COLO829 (cell line): ENCODE results near the gene ZNF57.
A peak's percentile ranks its signal among the peaks of the same experiment; 100 is the strongest.
"Not testable (repeated sequence)": the region's sequence is repeated elsewhere in the genome, so short reads cannot be mapped to it uniquely, and the experiment has no call there.

Experiments used
- DNase-seq: peaks from one replicate; pipeline ENCODE4 v3.0.0; 2012; ENCODE audit warnings: low spot score

Gene ZNF57

DNA sequence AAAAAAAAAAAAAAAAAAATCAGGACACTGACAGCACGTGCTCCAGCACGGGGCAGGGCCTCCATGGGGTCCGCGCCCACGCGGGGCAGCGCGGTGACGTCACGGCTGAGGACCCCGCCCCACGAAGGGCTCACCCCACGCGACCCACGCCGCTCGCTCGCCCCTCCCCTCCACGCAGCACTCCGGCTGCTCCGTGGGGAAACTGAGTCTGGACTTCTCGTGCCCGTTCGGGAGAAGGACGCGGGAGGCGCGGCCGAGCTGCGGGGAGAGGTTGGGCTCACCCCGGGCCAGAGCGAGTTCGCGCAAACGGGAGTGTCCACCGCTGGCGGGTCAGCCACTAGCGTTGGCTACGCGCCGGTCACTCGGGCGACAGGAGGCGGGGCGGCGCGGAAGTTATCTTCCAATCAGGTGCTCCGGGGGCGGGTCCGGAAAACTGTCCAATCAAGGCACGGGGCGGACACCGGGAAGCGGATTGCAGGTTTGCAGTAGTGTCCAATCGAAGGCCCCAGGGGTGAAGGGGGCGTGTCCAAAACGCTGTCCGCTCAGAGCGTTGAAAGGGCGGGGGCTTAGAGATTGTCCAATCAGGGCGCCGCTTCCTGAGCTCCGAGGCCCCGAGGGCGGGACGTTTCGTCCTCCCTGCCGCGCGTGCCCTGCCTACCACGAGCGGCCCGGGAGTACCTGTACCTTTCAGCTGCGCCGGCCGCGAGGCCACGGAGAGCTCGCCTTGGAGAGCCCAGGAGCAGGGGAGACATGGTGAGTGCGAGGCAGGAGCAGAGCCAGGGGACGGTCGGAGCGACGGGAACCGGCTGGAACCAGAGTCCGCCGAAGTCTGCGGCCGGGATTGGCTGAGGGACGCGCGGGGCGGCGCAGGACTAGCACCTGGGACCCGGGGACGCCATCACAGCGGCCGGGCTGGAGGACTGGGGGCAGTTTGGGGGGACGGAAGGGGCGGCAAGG is at the start of gene ZNF57:
ZNF57 (plus strand) TSS at position 633 of the 957 bp plus-strand sequence; CDS start at position 751, 118 bp downstream.
- peak; percentile 98 for DNase-seq

DNA sequence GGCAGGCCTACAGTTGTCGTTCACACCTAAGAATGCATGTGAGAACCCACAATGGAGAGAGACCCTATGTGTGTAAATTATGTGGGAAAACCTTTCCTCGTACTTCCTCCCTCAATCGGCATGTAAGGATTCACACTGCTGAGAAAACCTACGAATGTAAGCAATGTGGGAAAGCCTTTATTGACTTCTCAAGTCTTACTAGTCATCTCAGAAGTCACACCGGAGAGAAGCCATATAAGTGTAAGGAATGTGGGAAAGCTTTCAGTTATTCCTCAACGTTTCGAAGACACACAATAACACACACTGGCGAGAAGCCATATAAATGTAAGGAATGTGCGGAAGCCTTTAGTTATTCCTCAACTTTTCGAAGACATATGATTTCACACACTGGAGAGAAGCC is 48.1 kb upstream of the ZNF57 start:
- no peak for DNase-seq

- DNase-seq: no peak
Measured at GRCh38 chr19:2853015-2853606, 47.6 kb upstream of the ZNF57 start.

DNA sequence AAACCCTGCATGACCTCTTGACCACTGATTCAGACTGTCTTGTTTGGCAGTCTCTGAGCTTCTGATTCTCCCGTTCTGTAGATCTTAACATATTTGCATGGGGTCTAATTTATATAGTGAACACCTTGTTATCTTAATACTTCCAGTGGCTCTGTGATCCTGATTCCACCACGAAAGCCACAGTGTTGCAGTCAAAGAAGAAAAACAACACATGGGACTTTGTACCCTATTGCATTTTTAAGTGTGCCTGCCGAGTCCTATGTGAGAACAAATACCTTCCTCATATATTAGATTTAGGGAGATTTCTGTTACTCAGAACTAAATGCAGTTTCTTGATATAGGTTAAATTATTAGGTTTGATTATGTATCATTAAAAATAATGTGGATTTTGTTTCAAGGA is 45.9 kb upstream of the ZNF57 start:
- no peak for DNase-seq

- no peak for DNase-seq
Measured at GRCh38 chr19:2856457-2857050, 44.2 kb upstream of the ZNF57 start.

DNA sequence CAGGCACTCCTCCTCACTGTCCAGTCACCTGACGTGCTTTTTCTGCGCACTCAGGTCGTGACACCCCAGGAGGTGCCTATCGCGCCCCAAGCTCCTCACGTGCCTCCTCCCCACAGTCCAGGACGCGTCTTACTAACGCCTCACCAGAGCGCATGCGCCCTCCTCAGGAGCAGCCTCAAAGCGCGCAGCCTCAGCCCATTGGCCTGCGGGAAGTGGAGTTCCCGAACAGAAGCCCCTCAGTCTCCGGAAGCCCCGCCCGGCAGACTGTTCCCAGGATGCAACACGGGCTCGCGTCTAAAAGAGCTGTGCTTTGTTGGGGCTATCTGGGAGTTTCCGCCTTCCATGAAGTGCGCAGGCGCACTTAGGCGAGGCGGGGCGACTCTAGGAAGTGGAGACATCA is 41.9 kb upstream of the ZNF57 start:
- no peak for DNase-seq

DNA sequence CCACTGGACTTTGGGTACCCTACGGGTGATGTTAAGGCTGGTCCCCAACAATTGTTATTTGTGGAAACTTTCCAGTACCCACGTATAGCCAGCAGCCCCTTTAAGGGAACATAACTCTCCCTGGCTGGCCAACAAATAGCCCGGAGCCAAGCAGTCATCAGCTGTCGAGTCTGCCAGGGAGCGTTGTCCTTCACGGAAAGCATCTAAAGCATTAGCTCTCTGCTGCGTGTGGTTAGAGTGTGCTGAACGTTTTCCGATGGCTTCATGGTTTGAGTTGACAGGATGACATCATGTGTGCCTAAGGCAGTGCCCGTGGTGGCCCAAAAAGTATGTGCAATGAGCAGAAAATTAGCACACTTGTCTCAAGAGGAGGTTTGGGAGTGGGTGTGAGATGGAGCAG is 36.9 kb upstream of the ZNF57 start:
- no peak for DNase-seq

GRCh38 chr19:2865334-2866100 is 35.2 kb upstream of the ZNF57 start:
- no peak for DNase-seq

DNA sequence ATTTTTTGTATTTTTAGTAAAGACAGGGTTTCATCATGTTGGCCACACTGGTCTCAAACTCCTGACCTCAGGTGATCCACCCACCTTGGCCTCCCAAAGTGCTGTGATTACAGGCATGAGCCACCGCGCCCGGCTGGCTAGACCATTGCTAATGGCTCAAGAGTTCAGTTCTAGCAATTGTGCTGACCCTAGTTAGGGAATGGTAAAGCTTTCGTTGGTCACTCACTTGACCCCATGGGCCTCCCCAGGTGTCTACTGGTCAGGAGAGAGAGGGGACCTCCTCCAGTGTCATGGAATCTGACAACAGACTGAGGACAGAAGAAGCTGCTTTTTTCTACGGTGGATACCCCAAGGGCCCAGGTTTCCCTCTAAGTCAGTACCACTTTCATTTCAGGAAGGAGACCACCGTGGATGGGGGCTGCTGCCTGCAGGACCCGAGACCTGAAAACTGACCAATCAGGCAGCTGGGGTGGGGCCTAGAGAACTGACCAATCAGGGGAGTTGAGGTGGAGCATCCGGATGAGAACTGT is 34.2 kb upstream of the ZNF57 start:
- no peak for DNase-seq

GRCh38 chr19:2867025-2867991 is 33.4 kb upstream of the ZNF57 start, which contains the start of gene ZNF556:
TSS of gene ZNF556 (plus strand) at chr19:2867335. CDS start at chr19:2867422, 87 bp downstream.
- peak; percentile 93 for DNase-seq

DNA sequence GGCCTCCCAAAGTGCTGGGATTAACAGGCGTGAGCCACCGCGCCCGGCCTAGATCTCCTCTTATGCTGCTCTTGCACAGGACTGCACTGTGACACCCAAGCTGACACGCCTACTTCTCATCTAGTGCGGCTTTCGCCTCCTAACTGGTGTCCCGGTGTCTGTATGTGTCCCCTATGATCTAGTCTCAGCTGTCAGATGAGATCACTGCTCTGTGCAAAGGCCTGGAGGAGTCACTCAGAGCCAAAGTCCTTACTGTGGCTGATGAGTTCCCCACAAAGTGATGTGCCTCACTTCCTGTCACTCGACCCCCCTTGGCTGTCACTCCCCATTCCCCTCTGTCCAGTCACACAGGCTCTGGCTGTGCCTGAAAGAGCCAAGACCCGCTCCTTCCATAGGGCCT is 31.1 kb upstream of the ZNF57 start:
- DNase-seq: no peak

DNA sequence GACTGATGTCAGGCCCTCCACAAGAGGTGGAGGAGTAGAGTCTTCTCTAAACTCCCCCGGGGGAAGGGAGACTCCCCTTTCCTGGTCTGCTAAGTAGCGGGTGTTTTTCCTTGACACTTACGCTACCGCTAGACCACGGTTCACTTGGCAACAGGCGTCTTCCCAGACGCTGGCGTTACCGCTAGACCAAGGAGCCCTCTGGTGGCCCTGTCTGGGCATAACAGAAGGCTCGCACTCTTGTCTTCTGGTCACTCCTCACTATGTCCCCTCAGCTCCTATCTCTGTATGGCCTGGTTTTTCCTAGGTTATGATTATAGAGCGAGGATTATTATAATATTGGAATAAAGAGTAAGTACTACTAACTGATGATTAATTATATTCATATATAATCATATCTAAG is 28.6 kb upstream of the ZNF57 start:
- not testable (repeated sequence) for DNase-seq

DNA sequence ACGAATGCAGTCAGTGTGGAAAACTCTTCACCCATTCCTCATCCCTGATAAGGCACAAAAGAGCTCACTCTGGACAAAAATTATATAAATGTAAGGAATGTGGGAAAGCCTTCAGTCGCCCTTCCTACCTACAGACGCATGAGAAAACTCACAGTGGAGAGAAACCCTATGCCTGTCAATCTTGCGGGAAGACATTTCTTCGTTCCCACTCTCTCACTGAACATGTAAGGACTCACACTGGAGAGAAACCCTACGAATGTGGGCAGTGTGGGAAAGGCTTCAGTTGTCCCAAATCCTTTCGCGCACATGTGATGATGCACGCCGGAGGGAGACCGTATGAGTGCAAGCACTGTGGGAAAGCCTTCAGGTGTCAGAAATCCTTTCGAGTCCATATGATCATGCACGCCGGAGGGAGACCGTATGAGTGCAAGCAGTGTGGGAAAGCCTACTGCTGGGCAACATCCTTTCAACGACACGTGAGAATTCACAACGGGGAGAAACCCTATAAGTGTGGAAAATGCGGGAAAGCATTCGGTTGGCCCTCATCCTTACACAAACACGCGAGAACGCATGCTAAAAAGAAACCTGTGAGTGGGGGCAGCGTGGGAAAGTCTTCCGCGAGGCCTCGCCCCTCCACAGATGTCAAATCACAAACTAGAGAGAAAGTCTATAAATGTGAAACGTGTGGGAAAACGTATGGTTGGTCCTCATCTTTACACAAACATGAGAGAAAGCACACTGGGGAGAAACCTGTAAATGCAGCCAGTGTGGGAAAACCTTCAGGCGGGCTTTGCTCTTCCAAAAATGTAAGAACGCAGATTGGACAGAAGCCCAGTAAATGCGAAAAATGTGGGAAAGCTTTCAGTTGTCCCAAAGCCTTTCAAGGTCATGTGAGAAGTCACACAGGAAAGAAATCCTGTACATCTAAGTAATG is 23.1 kb upstream of the ZNF57 start:
- DNase-seq: no peak

- DNase-seq: no peak
Measured at GRCh38 chr19:2883686-2884439, 16.9 kb upstream of the ZNF57 start.

DNA sequence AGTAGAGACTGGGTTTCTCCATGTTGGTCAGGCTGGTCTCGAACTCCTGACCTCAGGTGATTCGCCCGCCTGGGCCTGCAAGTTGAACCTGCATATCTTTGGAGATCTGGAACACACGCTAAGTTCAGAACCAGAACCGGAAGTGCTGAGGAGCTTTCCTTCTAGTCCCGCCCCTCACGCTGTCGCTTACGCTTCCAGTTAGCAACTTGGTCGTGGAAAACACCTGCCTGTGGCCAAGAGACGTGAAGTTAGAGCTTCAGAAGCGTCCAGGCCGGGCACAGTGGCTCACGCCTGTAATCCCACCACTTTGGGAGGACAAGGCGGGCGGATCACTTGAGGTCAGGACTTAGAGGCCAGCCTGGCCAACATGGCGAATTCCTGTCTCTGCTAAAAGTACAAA is 15.0 kb upstream of the ZNF57 start:
- no peak for DNase-seq

GRCh38 chr19:2887391-2887914 is 13.3 kb upstream of the ZNF57 start:
- DNase-seq: peak; percentile 73

- DNase-seq: no peak
Measured at GRCh38 chr19:2888731-2889224, 11.9 kb upstream of the ZNF57 start.

GRCh38 chr19:2890531-2890930 is 10.2 kb upstream of the ZNF57 start:
- DNase-seq: not testable (repeated sequence)
